H1 (cell line): ENCODE data around the gene CBR3. TPM values are rescaled to one million over a fixed set of nuclear protein-coding genes. Genes with fewer than 3 reads are reported as not detected.

ENCODE experiments used
- CTCF ChIA-PET: fragments of 300-600 bp; sonication (Branson Sonifier 250); formaldehyde crosslinking; loops from one replicate; lab custom pipeline; 2021; ENCODE audit not compliant: partially characterized antibody; lab: Charles Lee
- POLR2A ChIA-PET: fragments of 300-600 bp; sonication (Branson Sonifier 250); formaldehyde crosslinking; loops from one replicate; lab custom pipeline; 2021; ENCODE audit warnings: inconsistent platforms; ENCODE audit not compliant: partially characterized antibody; lab: Charles Lee
- DNase-seq, 2 experiments: peaks; one replicate each; pipeline versions ENCODE4 v3.0.0 to v3.0.0-alpha.2; 2010 to 2022; ENCODE audit warnings: low spot score in 2 of 2, low read depth in 1 of 2, mixed read lengths in 1 of 2
- FAIRE-seq: peaks from 2 replicates; lab custom pipeline; 2011; peaks lifted over from hg19 to GRCh38; lab: Jason Lieb, UNC
- H2AFZ ChIP-seq: 2 replicates; pipeline ENCODE4 v1.8.1; 2012; ENCODE audit warnings: low read length, inconsistent platforms
- H2AK5ac ChIP-seq: 2 replicates; pipeline ENCODE4 v1.6.1; 2013; ENCODE audit warnings: low read depth, low read length
- H2BK120ac ChIP-seq: replicated peaks from 2 replicates; pipeline ENCODE3; 2013; ENCODE audit warnings: low read depth, low read length, inconsistent platforms
- H2BK12ac ChIP-seq: 2 replicates; pipeline ENCODE4 v1.6.1; 2013; ENCODE audit warnings: low read depth, low read length
- H2BK15ac ChIP-seq: 2 replicates; pipeline ENCODE4 v1.6.1; 2013; ENCODE audit warnings: low read length
- H2BK20ac ChIP-seq: 2 replicates; pipeline ENCODE4 v1.6.1; 2013; ENCODE audit warnings: low read length
- H2BK5ac ChIP-seq: 2 replicates; pipeline ENCODE4 v1.6.1; 2013; ENCODE audit warnings: low read depth, low read length
- H3K14ac ChIP-seq: 2 replicates; pipeline ENCODE4 v1.6.1; 2013; ENCODE audit warnings: inconsistent platforms; ENCODE audit not compliant: insufficient read length
- H3K18ac ChIP-seq: 2 replicates; pipeline ENCODE4 v1.6.1; 2013; ENCODE audit warnings: low read length; ENCODE audit errors: extremely low read depth
- H3K23ac ChIP-seq: 2 replicates; pipeline ENCODE4 v1.6.1; 2013; ENCODE audit warnings: inconsistent platforms; ENCODE audit not compliant: insufficient read length
- H3K23me2 ChIP-seq: 2 replicates; pipeline ENCODE4 v1.6.1; 2013; ENCODE audit warnings: low read depth, low read length
- H3K27ac ChIP-seq: 2 replicates; pipeline ENCODE4 v1.6.1; 2011; ENCODE audit warnings: low read depth, low read length, inconsistent platforms
- H3K27me3 ChIP-seq, 4 experiments: replicated peaks in 1 of 4; 1 replicate in 1 of 4; 2 replicates in 3 of 4; pipeline versions ENCODE4 v1.6.1 to v1.8.1; 2011 to 2013; ENCODE audit warnings: low read length in 3 of 4, mild to moderate bottlenecking in 3 of 4, inconsistent platforms in 2 of 4, mixed read lengths in 2 of 4, moderate library complexity in 1 of 4; ENCODE audit not compliant: control insufficient read depth in 3 of 4, insufficient read depth in 3 of 4; ENCODE audit errors: extremely low read depth in 1 of 4
- H3K36me3 ChIP-seq, 4 experiments: 2 replicates each; pipeline versions ENCODE4 v1.6.1 to v1.8.1; 2011 to 2013; ENCODE audit warnings: mild to moderate bottlenecking in 4 of 4, low read length in 3 of 4, moderate library complexity in 2 of 4, control low read depth in 1 of 4, inconsistent platforms in 1 of 4; ENCODE audit not compliant: insufficient read depth in 4 of 4, control insufficient read depth in 2 of 4
- H3K4ac ChIP-seq: replicated peaks from 2 replicates; pipeline ENCODE3; 2013; ENCODE audit warnings: low read length, low read depth, mixed read lengths, inconsistent platforms; ENCODE audit not compliant: insufficient read length
- H3K4me1 ChIP-seq, 4 experiments: replicated peaks in 1 of 4; 1 replicate in 1 of 4; 2 replicates in 3 of 4; pipeline versions ENCODE4 v1.6.1 to v1.8.1; 2011 to 2013; ENCODE audit warnings: low read length in 3 of 4, inconsistent platforms in 2 of 4, mixed read lengths in 1 of 4; ENCODE audit not compliant: insufficient read depth in 4 of 4, control insufficient read depth in 3 of 4
- H3K4me2 ChIP-seq, 2 experiments: 2 replicates each; pipeline versions ENCODE4 v1.6.1 to v1.8.1; 2011 to 2013; ENCODE audit warnings: low read depth in 2 of 2, low read length in 2 of 2, control low read depth in 1 of 2, inconsistent platforms in 1 of 2, mild to moderate bottlenecking in 1 of 2; ENCODE audit not compliant: insufficient read depth in 1 of 2
- H3K4me3 ChIP-seq, 4 experiments: fragments of 200-600, 300-600 bp in 1 of 4; sonication (generic), shearing (Covaris generic), sonication (Bioruptor Twin) in 1 of 4; 2 replicates each; pipeline versions ENCODE4 v1.5.1 to v1.8.1; 2011 to 2016; ENCODE audit warnings: low read length in 4 of 4, low read depth in 3 of 4, control low read depth in 2 of 4, inconsistent platforms in 2 of 4, mild to moderate bottlenecking in 2 of 4, mixed read lengths in 1 of 4, moderate library complexity in 1 of 4; ENCODE audit not compliant: insufficient read depth in 2 of 4; ENCODE audit errors: extremely low read depth in 1 of 4
- H3K56ac ChIP-seq: replicated peaks from 2 replicates; pipeline ENCODE3; 2013; ENCODE audit warnings: low read depth, mild to moderate bottlenecking, mixed read lengths, low read length, inconsistent platforms; ENCODE audit not compliant: insufficient read length
- H3K79me1 ChIP-seq: 2 replicates; pipeline ENCODE4 v1.6.1; 2013; ENCODE audit warnings: low read depth, low read length, control low read depth
- H3K79me2 ChIP-seq, 2 experiments: 2 replicates each; pipeline versions ENCODE4 v1.6.1 to v1.8.1; 2012 to 2013; ENCODE audit warnings: low read length in 2 of 2, mild to moderate bottlenecking in 2 of 2, inconsistent platforms in 1 of 2; ENCODE audit not compliant: insufficient read depth in 2 of 2, control insufficient read depth in 1 of 2
- H3K9ac ChIP-seq, 4 experiments: replicated peaks in 1 of 4; 1 replicate in 1 of 4; 2 replicates in 3 of 4; pipeline versions ENCODE4 v1.6.1 to v1.8.1; 2011 to 2013; ENCODE audit warnings: low read depth in 3 of 4, low read length in 3 of 4, control low read depth in 2 of 4, mild to moderate bottlenecking in 2 of 4, moderate library complexity in 2 of 4, inconsistent platforms in 1 of 4; ENCODE audit errors: extremely low read depth in 1 of 4
- H3K9me3 ChIP-seq, 2 experiments: 2 replicates each; pipeline versions ENCODE4 v1.6.1 to v1.8.1; 2012 to 2013; ENCODE audit warnings: mild to moderate bottlenecking in 2 of 2, moderate library complexity in 2 of 2, control low read depth in 1 of 2, inconsistent platforms in 1 of 2, low read depth in 1 of 2, low read length in 1 of 2, mixed read lengths in 1 of 2; ENCODE audit not compliant: insufficient read depth in 2 of 2
- H4K20me1 ChIP-seq, 2 experiments: replicated peaks in 1 of 2; 2 replicates each; pipeline versions ENCODE3 to v1.8.1; 2011 to 2013; ENCODE audit warnings: inconsistent platforms in 2 of 2, low read length in 2 of 2, mild to moderate bottlenecking in 1 of 2; ENCODE audit not compliant: insufficient read depth in 2 of 2, control insufficient read depth in 1 of 2
- H4K5ac ChIP-seq: 2 replicates; pipeline ENCODE4 v1.6.1; 2013; ENCODE audit warnings: low read length, low read depth, mixed read lengths, inconsistent platforms; ENCODE audit not compliant: insufficient read length
- H4K8ac ChIP-seq: 2 replicates; pipeline ENCODE4 v1.8.0; 2013; ENCODE audit warnings: mild to moderate bottlenecking, moderate library complexity, low read length, inconsistent platforms; ENCODE audit not compliant: insufficient read depth; ENCODE audit errors: extremely low read depth
- H4K91ac ChIP-seq: replicated peaks from 2 replicates; pipeline ENCODE3; 2013; ENCODE audit warnings: low read length, mixed read lengths, inconsistent platforms; ENCODE audit not compliant: insufficient read length
- BACH1 ChIP-seq: IDR thresholded peaks from 2 replicates; pipeline ENCODE4 v1.6.1; 2012; ENCODE audit warnings: low read length, improper control_type of control experiment
- BRCA1 ChIP-seq: IDR thresholded peaks from 2 replicates; pipeline ENCODE4 v1.6.1; 2012; ENCODE audit warnings: low read depth, low read length, improper control_type of control experiment
- RXRA ChIP-seq: IDR thresholded peaks from 2 replicates; pipeline ENCODE4 v1.6.1; 2011; ENCODE audit warnings: low read depth, mild to moderate bottlenecking, low read length, moderate library complexity; ENCODE audit not compliant: insufficient read depth
- WGBS, 2 experiments: shearing (Covaris generic) in 1 of 2; methylation state at CpG; one replicate each; pipeline versions ENCODE4 v1.1.6 to v1.1.7; 2013 to 2015; ENCODE audit warnings: low lambda C conversion rate in 2 of 2, mixed read lengths in 2 of 2, inconsistent platforms in 1 of 2, low coverage in 1 of 2, missing lambda C conversion rate in 1 of 2; ENCODE audit not compliant: insufficient replicate concordance in 2 of 2, insufficient coverage in 1 of 2, insufficient read length in 1 of 2; ENCODE audit errors: extremely low coverage in 1 of 2, missing lambda C conversion rate in 1 of 2; 5-methylcytosine and 5-hydroxymethylcytosine counted together
- polyA plus RNA-seq, 7 experiments: library from polyadenylated mRNA; depleted of rRNA in 3 of 7; stranded (reverse) in 5 of 7; unstranded in 2 of 7; fragments of >200 nt in 5 of 7; fragments of 200-250 nt in 2 of 7; gene quantifications; 1 replicate in 5 of 7; 2 replicates in 1 of 7; 4 replicates in 1 of 7; pipeline versions ENCODE4 v1.2.1 to v1.2.3, GENCODE V29; 2011 to 2013; ENCODE audit warnings: missing spikeins in 2 of 7, mixed read lengths in 2 of 7
- total RNA-seq: library from RNA; stranded (reverse); fragmentation: NEBNext Ultra II Directional; extraction: Animal tissue kit (Norgen Biotek cat#: 25700); gene quantifications from 2 replicates; pipeline ENCODE4 v1.2.1, GENCODE V29; 2021

CBR3 gene
- total and polyA plus RNA-seq, 2 of the 8 experiments (the other 6 are each of a cell fraction or from before 2014, with no cell fraction given), result 1.2 to 4.3 TPM

DNA sequence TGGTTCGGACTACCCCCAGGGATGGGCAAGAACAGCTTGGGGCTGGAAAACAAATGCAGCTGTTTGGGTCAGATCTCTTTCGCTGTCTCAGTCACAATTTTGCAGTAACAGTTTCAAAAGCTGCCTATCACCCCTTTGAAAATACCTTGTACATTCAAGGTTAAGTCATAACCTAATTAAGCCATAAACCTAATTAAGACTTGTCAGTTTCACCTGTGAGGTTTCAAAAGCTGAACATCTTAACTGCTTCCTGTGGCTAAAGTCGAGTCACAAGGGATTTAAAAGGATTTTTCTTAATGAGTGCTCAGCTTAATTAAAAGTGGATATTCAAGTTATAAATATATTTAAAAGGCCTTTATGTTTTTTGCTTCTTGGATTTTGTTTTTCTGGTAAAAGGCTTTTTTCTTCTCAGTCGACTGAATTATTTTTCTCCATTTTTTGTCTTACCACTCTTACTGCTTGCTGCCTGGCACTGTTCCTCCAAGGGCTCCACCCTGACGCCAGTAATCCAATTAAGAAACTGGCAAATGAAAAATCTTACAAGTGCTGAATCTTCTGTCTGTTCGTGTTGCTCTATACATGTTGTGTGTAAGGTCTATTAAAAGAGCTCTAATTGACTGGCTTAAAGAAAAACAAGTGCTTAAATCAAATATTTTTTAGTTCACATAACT is 33.8 kb upstream of the CBR3 start:
- peaks cover 6% of the 10 kb centered on the region for H3K23me2 ChIP-seq
- H3K4me3 ChIP-seq, result no peak overlapping the region
- no peak overlapping the region for H3K23ac ChIP-seq
- peak overlapping the region; percentile 73; the same call in 1 of the 2 replicates for H3K27ac ChIP-seq
- no peak overlapping the region for H3K14ac ChIP-seq
- H2BK120ac ChIP-seq, result peak overlapping the region; percentile 98
- no peaks in the 10 kb centered on the region for H4K20me1 ChIP-seq
- peaks cover 0 to 14% of the 10 kb centered on the region in 2 experiments; a peak in 2 of 4 replicates for H3K79me2 ChIP-seq
- H3K9ac ChIP-seq, result no peak overlapping the region
- H3K27me3 ChIP-seq, result no peaks in the 10 kb centered on the region
- peak overlapping the region; percentile 82; the same call in 1 of the 2 replicates for H2AK5ac ChIP-seq
- CTCF ChIA-PET, result interaction anchor here (0.8 to 1.7 kb wide), 10 partner anchors 9 to 228 kb away, joined by 3 to 7 read pairs (median 4); partner anchors contain the start of gene SETD4
- no peak overlapping the region for H4K8ac ChIP-seq
- no peak for FAIRE-seq
- H2BK15ac ChIP-seq, result no peak overlapping the region
- no peaks in the 10 kb centered on the region for H3K36me3 ChIP-seq
- peaks cover 10 to 35% (median 17%) of the 10 kb centered on the region in 4 experiments; a peak in 5 of 7 replicates for H3K4me1 ChIP-seq
- peak overlapping the region; percentile 97; the same call in 1 of the 2 replicates for H2BK5ac ChIP-seq
- no peak overlapping the region for H4K5ac ChIP-seq
- peak overlapping the region; percentile 44 for H3K4ac ChIP-seq
- 0 out of 4 replicates have a peak overlapping the region, but pooled peaks of 1 of the 2 experiments have one; percentile 44 for H3K4me2 ChIP-seq
- peak overlapping the region; percentile 86; the same call in 1 of the 2 replicates for H2BK20ac ChIP-seq
- H3K56ac ChIP-seq, result no peak overlapping the region
- DNase-seq, result no peak
- H2AFZ ChIP-seq, result no peak overlapping the region
- 71% methylated on average over 6 of the region's 6 CpGs; no CpG with 5 or more reads in 1 of the 2 experiments for WGBS, 2 experiments
- H3K9me3 ChIP-seq, result peaks cover 3 to 9% of the 10 kb centered on the region in 2 experiments; a peak in 1 of 4 replicates
- H4K91ac ChIP-seq, result peak overlapping the region; percentile 34
- no peak for TF ChIP-seq RXRA
- no peak for TF ChIP-seq BACH1
- TF ChIP-seq BRCA1, result no peak
- peak overlapping the region; percentile 44 for H2BK12ac ChIP-seq
- POLR2A ChIA-PET, result interaction anchor here (0.6 to 2.3 kb wide), 11 partner anchors 9 to 68 kb away, joined by 3 to 19 read pairs (median 3); partner anchors contain the start of gene SETD4
- H3K79me1 ChIP-seq, result no peaks in the 10 kb centered on the region
- H3K18ac ChIP-seq, result peak overlapping the region; percentile 73; the same call in 1 of the 2 replicates
